Stimulated activated CD8-positive, alpha-beta memory T cell treated with anti-CD3 and anti-CD28 coated beads, Interleukin-4, amount 100 ng/mL, for 4 hours (primary cell): ENCODE results near the gene GRK1.

Experiments used
- DNase-seq, 2 donors: peaks; one replicate each; pipeline ENCODE4 v3.0.0-alpha.2; 2020; ENCODE audit warnings: low read depth in 2 of 2, low spot score in 1 of 2

Gene GRK1

DNA sequence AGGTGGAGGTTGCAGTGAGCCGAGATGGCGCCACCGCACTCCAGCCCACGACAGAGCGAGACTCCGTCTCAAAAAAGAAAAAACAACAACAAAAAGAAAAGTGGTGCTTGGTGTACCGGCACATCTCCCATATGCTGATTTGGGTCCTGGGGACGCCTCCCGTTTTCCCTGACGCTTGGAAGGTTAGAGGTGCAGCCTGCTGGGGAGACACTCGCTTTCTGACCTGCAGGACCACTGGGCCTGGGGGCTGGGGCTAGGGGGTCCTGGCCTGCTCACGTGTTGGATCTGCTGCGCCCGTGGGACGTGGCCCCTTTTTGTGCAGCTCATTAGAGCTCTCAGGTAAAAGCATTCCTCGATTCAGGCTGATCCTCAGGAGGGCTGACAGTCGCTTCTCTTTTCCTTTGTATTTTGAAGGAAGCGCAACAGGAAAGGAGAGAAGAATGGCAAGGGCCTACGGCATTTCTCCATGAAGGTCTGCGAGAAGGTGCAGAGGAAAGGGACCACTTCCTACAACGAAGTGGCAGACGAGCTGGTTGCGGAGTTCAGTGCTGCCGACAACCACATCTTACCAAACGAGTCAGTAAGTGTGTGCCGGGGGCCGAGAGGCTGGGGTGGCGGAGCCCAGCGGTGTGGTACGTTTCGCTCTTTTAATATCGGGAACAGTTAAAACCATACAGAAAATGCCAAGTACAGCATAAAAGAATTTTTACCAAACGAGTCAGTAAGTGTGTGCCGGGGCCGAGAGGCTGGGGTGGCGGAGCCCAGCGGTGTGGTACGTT lies 34.1 kb upstream of the GRK1 start:
- DNase-seq: no peak

DNA sequence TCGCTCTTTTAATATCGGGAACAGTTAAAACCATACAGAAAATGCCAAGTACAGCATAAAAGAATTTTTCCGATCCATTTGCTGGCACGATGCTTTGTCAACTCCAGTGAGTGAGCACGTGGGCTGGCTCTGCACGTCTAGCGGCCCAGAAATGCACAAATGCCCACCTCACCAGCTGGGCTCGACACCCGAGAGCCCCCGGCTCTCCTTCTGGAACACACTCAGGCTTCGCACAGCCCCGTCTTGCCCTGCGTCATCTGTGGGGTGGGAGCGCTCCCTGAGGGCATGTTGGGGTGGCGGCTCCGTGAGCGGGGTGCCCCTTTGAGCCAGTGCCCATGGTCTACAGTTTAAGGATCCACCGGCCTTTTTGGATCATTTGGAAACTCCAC lies 33.5 kb upstream of the GRK1 start:
- no peak for DNase-seq

DNA sequence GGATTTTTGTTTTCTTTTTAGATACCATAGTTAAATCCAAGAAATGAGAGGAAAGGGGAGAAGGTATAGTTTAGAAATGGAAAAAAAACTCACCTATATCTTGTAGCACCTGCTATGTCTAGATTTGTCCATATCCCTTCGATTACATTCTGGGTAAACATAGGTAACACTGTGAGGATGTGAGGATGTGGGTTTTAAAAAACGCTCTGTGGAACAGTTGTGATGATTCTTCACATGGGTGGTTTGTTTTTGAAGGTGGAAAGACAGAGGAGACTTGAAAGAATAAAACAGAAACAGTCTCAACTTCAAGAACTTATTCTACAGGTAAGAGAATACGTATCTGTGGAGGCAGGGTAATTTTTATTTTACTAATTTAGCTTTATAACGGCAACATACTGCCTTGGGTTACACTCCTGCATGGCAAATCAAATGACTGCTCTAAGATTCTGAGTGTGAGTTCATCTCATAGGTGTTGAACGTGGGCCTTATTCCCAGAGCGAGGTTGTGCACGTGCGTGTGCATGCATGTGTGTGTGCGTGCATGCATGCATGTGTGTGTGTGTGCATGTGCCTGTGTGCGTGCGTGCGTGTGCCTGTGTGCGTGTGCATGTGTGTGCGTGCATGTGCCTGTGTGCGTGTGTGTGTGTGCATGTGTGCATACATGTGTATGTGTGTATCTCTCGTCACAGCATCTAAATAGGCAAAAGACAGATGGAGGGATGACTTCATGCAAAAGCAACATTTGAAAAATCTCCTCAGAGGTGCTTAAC lies 32.6 kb upstream of the GRK1 start:
- DNase-seq: no peak

DNA sequence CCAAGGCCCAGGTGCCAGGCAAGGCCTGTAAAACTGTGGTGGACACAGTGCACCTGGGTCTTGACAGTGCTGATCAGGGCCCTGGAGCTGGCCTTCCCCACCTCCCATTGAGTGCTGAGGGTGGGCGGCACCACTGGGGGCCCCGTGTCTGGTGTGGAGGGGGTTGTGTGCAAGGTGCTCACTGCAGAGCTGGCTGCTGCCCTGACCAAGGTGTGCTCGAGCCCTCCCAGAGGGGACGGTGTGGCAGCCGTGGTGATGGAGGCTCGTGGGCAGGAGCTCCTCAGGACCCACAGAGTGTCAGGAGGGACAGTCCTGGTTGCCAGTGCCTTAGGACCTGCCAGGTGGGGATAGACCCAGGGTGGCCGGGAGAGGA lies 32.0 kb upstream of the GRK1 start:
- DNase-seq: no peak

DNA sequence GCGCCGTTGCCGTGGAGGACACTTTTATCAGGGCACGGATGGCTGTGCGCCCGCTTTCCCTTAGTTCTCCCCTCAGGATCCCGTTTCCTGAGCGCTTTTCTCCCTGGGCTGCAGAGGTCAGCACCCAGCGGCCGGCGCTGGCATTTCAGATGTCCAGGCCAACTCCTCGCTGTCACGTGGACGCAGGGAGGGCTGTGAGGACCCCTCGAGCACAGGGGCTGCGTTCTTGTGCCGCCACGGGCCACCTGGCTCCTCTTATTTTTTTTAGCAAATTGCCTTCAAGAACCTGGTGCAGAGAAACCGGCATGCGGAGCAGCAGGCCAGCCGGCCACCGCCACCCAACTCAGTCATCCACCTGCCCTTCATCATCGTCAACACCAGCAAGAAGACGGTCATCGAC lies 31.3 kb upstream of the GRK1 start:
- no peak for DNase-seq

DNA sequence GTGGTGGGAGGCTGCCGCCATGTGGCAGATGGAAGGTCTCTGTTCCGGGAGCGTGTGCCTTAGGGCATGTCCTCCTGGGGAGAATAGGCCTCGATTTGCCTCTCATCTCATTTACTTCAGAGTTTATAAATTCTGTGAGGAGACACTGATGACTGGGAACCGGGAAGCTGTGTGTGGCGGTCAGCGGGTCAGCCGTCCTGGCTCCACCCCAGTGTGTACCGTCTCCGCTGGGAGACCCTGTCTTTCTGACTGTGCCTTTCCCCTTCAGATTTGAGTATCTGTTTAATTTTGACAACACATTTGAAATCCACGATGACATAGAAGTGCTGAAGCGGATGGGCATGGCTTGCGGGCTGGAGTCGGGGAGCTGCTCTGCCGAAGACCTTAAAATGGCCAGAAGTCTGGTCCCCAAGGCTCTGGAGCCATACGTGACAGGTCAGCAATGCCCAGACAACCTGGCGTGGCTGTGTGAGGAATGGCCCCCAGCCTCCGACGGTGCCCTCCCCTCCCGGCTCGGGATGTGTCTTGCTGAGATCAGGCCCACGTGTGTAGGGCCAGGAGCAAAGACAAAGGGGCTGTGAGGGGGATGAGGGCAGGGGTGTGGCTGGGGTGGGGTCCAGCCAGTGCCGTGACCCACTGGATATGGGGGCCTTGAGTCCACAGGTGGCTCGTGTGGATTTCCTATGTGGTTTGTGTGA lies 30.6 kb upstream of the GRK1 start:
- DNase-seq: no peak

DNA sequence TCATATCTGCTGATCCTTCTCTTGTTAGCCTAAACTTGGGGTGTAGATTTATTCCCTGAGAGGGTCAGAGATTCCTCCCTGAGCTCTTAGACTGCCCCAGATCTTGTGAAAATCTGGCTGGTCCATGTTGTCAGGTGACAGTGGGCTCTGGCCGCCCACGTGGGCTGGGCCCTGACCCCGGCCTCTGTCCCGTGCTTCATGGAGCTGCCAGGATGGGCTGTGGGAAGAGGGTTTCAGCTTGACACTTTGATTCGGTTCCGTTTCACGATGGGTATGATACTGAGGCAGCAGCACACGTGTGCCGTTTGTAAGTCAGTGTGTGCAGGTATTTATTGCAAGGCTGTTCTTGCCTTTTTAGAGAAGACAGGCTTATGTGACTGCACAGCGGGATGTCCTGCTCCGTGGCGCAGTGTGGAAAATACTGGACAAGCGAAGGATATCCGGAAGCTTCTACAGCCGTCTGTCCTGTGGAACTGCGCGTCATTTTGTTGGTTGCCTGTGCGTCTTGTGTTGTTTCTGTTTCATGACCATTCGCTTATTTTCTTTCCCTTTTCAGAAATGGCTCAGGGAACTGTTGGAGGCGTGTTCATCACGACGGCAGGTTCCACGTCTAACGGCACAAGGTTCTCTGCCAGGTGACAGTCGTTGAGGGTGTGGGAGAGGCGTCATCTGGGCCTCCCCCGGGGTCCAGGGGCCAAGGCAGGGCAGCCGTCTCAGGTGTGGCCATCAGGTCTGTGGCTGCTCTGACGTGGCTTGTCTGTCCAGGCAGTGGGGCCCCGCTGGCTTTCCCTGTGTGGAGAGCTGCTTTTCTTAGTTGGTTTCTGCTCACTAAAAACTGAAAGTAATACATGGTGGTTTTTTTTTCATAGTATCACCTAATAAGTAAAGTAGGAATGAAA lies 29.5 kb upstream of the GRK1 start:
- no peak for DNase-seq

DNA sequence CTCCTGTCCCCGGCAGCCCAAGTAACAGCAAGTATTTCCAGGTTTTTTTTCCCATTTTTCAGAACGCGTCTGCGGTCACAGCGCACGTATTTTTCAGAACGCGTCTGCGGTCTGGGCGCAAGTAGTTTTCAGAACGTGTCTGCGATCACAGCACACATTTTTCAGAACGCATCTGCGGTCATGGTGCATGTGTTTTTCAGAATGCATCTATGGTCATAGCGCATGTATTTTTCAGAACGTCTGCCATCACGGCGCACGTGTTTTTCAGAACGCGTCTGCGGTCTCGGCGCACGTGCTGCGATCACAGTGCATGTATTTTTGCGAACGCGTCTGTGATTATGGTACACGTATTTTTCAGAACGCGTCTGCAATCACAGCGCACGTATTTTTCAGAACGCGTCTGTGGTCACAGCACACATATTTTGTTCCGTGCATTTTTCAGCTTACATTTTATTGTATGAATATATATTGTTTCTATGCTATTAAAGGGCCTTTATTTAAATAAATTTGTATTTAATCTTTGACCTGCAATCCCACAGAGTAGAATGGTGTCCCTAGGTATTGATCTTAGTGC lies 28.8 kb upstream of the GRK1 start:
- DNase-seq: no peak

DNA sequence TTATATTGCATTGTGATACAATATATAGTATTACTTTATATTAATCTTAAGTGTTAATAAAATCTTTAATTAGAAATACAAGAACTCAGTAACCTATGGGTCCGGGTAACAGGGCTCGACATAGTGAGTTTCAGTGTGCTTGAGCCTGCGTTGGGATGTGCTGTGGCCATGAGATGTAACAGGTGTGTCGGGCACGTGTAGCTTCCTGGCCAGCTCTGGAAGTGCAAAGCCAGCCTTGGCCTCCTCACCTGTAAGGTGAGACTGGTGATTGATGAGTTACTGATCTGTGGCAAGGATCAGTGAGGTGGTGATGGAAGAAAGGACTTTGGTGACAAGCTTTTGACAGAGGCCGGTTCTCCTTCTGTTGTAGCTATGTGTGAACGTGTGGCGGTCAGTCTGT lies 28.2 kb upstream of the GRK1 start:
- DNase-seq: no peak

DNA sequence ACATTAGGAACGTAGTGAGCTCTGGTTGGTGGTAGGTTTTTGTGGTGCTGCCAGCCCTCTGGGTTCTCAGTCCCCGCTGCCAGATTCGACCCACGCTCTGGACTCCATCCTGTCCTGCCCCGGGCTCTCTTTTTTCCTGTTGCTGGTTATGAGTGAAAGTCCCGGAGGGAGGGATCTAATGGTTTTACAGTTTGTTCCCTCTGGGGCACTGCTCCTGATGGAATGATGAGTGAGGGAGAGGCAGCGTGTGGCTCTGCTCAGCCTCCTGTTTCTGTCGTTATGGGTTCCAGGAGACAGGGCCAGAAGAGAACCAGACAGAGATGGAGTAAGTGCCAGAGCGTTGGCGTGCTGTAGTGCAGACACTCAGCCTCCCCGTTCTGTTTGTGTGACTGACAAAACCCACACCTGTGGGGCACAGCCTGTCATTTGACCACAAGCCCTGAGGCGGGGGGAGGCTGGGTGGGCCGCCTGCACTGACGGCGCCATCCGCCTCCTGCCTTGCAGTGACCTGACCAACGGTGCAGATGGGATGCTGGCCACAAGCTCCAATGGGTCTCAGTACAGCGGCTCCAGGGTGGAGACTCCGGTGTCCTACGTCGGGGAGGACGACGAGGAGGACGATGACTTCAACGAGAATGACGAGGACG lies 27.3 kb upstream of the GRK1 start:
- no peak for DNase-seq

DNA sequence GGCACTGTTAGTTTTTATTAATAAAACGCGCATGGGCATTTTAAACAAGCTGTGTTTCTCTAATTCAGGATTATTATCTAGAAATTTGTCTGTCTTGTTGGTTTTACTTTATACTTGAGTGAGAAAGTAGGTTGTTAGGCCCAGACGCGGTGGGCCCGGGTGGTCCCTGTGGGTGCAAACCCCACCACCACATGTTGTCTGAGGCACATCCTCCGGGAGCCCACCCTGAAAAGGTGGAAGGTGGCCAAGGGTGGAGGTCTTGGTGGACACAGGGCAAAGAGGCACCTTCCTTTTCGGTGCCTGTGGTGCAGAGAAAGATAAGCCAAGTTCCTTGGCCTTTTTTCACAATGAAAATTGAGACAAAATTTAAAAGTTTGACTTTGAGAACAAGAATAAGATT lies 25.6 kb upstream of the GRK1 start:
- no peak for DNase-seq

DNA sequence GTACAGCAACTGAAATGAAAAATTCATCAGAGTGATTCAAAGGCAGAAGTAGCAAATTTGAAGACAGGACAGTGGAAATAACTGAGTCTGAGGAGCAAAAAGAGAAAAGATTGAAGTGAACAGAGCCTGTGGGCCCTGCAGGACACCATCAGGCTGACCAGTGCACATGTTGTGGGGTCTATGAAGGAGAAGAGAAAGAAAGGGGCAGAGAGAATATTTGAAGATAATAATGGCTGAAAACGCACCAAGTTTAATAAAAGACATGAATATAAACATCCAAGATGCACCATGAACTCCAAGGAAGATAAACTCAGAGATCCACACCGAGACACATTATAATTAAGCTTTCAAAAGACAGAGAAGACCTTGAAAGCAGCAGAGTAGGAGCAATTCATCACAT lies 24.5 kb upstream of the GRK1 start:
- DNase-seq: no peak

DNA sequence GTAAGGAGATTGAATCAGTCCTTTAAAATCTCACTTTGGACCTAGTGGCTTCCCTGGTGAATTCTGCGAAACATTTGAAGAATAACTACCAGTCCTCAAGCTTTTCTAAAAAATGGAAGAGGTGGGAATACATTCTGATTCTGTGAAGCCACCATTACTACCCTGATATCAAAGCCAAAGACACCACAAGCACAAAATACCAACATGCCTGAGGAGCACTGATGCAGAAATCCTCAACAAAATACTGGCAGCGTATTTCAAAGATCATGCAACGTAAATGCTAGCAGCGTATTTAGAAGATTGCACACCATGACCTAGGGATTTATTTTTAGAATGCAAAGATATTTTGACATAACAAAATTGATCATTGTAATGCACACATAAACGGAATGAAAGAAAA lies 23.4 kb upstream of the GRK1 start:
- no peak for DNase-seq

DNA sequence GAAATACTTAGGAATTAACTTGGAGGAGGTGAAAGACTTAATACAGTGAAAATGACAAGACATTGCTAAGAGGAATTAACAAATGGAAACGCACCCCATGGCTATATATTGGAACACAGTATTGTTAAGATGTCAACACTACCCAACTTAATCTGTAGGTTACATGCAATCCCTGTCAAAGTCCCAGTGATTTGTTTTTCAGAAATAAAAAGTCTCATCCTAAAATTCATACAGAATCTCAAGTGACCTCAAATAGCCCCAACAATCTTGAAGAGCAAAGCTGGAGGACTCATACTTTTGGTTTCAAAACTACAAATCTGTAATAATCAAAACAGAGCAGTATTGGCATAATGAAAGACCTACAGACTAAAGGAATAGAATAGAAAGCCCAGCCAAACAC lies 22.2 kb upstream of the GRK1 start:
- DNase-seq: no peak

DNA sequence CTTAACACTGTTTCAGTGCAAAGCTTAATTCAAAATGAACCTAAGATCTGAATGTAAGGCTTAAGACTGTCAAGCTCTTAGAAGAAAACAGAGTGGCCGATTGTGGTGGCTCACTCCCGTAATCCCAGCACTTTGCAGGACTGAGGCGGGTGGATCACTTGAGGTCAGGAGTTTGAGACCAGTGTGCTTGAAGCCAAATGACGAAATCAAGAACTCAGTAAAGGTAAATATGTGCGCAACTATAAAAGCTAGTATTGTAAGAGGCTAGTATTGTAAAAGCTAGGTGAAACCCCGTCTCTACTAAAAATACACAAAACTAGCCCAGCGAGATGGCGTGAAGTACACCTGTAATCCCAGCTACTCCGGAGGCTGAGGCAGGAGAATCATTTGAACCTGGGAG lies 21.7 kb upstream of the GRK1 start:
- DNase-seq: no peak

DNA sequence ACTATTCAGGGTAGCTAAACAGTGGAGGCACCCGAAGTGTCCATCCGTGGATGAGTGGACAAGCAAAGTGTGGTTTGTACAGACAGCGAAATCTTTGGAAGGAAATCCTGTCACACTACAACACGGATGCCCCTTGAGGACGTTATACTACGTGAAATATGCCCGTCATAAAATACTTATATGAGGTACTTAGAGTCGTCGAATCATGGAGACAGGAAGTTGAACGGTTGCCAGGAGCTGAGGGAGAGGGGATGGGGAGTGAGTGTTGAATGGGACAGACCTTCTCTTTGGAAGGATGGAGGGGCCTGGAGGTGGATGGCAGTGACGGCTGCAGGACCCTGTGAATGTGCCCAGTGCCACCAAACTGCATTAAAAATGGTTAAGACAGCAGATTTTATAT lies 20.6 kb upstream of the GRK1 start:
- DNase-seq: no peak

DNA sequence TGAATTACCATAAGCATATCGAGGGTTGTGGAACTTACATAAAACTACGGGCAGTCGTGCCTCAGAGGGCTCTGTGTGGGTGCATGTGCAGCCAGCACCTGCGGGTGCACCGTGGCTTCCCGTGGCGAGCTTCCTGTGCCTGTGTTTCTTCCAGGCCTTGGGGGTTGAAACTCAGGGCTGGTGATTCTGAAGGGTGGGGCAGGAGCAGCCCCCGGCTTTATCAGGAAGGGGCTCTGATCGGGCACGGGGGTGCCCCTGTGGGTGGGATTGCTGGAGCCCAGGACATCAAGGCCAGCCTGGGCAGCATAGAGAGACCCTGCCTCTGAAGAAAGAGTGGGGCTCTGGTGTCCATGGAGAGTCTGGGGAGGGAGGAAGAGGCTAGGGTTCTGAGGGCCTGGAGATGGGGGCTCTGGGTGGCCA lies 20.1 kb upstream of the GRK1 start:
- DNase-seq: no peak

DNA sequence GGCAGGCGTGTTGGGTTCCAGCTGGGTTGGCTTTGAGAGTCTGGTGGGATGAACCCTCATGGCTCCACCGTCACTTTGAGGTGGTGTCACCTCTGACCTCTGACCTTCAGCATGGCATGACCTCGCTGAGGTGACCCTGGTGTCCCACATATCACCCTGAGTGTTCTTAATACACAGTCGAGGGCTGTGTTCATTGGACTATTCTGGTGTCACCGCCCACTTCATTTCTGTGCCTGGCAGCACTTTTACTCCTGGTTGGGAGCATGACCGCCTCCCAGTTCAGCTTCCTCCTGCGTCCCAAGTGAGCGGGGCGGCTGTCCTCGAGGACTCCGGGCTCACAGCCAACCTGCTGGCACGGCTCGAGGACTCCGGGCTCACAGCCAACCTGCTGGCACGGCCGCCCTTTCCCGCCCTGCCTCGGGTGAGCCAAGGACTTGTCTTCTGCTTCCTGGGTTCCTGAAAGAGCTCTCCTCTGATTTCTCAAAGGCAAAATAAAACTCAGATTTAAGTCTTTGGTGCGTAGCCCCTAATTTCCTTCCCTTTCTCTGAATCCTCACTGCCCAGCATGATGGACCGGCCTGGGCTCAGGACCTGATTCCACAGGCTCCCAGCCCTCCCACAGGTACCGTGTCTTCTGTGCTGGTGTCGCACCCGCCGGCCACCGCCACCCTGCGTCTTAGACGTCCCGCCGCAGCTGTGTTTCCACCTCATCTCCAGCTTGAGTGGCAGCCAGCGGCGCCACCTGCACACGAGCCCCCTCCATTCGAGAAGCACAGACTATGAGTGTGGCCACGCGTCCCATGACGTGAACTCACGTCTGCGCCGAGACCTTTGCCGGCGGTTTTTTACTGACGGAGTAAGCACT lies 19.4 kb upstream of the GRK1 start:
- no peak for DNase-seq

DNA sequence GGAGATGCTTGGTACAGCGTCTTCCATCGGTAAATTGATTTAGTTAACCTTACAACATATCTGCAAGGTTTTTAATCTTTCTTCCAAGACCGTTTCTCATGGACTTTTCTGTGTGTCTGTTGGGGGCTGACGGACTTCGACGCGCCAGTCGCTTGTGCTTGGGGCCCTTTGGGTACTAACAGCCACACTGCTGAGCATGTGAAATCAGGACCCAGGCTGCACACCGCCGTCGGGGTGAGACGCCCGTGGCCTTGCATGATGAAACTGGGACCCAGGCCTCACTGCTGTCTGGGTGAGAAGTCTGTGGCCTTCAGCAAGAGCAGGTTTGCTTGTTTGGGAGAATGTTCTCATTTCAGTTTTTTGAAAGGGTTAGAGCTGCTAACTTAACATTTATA lies 18.8 kb upstream of the GRK1 start:
- no peak for DNase-seq

DNA sequence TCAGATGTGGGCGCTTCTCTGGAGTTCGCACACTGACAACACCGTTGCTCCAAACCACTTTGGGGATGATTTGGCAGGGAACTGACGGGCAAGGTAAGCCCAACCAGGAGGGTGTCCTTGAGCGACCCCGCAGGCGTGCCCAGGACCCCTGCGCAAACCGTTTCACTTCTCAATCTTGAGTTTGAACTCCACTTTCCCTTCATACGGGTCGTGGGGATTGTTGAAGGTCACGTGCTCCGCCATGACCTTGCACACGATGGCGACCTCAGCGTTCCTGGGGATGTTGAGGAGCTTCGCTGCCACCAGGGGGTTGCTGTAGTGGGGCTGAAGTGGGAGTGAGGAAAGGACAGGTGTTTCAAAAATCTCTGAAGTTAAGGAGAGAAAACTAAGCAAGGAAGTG lies 17.8 kb upstream of the GRK1 start:
- no peak for DNase-seq
